ENCODE measurements around the gene ABCA7. TPM values are rescaled to one million over a fixed set of nuclear protein-coding genes. Genes with fewer than 3 reads are reported as not detected.

The ABCA7 gene
- total and polyA plus RNA-seq, 2 of the 13 experiments (the other 11 are each of a cell fraction or from before 2014, with no cell fraction given) = 4.4 to 32.4 TPM

- TF ChIP-seq ZNF605 (CRISPR knock-in tag; IDR thresholded peaks at IDR 0.05) (peak; percentile 36; the same call in 1 of the 2 replicates), ZBTB40 (IDR thresholded peaks at IDR 0.05) (no peak), ZBTB40 (CRISPR knock-in tag; IDR thresholded peaks at IDR 0.05) (no peak), ZSCAN29 (CRISPR knock-in tag; conservative IDR thresholded peaks at IDR 0.05) (no peak), HCFC1 (IDR thresholded peaks at IDR 0.05; ENCODE audit: low read depth, low read length) (peak; percentile 32; the same call in 1 of the 2 replicates), SP2 (CRISPR knock-in tag; IDR thresholded peaks at IDR 0.05) (peak; percentile 99), ZNF24 (IDR thresholded peaks at IDR 0.05) (peak; percentile 78), SNAPC5 (CRISPR knock-in tag; IDR thresholded peaks at IDR 0.05; ENCODE audit: borderline replicate concordance) (no peak), SP140L (CRISPR knock-in tag; IDR thresholded peaks at IDR 0.05; ENCODE audit: borderline replicate concordance) (no peak), CHD4 (IDR thresholded peaks at IDR 0.05; ENCODE audit: borderline replicate concordance, low read length) (no peak; the same call in 1 of the 2 replicates), TGIF2 (CRISPR knock-in tag; IDR thresholded peaks at IDR 0.05) (no peak), POGZ (CRISPR knock-in tag; IDR thresholded peaks at IDR 0.05) (no peak), SRSF9 (IDR thresholded peaks at IDR 0.05; ENCODE audit: borderline replicate concordance, insufficient read depth, low read depth, low read length, poor library complexity, severe bottlenecking) (no peak), RNF2 (conservative IDR thresholded peaks at IDR 0.05; ENCODE audit: low read depth) (no peak)
- TF ChIP-seq, protein P1, sequence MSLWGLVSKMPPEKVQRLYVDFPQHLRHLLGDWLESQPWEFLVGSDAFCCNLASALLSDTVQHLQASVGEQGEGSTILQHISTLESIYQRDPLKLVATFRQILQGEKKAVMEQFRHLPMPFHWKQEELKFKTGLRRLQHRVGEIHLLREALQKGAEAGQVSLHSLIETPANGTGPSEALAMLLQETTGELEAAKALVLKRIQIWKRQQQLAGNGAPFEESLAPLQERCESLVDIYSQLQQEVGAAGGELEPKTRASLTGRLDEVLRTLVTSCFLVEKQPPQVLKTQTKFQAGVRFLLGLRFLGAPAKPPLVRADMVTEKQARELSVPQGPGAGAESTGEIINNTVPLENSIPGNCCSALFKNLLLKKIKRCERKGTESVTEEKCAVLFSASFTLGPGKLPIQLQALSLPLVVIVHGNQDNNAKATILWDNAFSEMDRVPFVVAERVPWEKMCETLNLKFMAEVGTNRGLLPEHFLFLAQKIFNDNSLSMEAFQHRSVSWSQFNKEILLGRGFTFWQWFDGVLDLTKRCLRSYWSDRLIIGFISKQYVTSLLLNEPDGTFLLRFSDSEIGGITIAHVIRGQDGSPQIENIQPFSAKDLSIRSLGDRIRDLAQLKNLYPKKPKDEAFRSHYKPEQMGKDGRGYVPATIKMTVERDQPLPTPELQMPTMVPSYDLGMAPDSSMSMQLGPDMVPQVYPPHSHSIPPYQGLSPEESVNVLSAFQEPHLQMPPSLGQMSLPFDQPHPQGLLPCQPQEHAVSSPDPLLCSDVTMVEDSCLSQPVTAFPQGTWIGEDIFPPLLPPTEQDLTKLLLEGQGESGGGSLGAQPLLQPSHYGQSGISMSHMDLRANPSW (CRISPR knock-in tag; IDR thresholded peaks at IDR 0.05; ENCODE audit: borderline replicate concordance) = no peak
- TF ChIP-seq, protein P2, sequence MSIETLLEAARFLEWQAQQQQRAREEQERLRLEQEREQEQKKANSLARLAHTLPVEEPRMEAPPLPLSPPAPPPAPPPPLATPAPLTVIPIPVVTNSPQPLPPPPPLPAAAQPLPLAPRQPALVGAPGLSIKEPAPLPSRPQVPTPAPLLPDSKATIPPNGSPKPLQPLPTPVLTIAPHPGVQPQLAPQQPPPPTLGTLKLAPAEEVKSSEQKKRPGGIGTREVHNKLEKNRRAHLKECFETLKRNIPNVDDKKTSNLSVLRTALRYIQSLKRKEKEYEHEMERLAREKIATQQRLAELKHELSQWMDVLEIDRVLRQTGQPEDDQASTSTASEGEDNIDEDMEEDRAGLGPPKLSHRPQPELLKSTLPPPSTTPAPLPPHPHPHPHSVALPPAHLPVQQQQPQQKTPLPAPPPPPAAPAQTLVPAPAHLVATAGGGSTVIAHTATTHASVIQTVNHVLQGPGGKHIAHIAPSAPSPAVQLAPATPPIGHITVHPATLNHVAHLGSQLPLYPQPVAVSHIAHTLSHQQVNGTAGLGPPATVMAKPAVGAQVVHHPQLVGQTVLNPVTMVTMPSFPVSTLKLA (IDR thresholded peaks at IDR 0.05) = no peak
Measured at GRCh38 chr19:1039646-1040475, at the start of gene ABCA7 (continued).

Data from HepG2 (cell line).